Mucosa of descending colon (tissue), 3 donors: Measurements from ENCODE around the gene ANAPC1. TPM values are rescaled to one million over a fixed set of nuclear protein-coding genes. Genes with fewer than 3 reads are reported as not detected.
"Not testable (repeated sequence)": the region's sequence is repeated elsewhere in the genome, so short reads cannot be mapped to it uniquely, and the experiment has no call there.

Source experiments
- ATAC-seq: fragments of 200-7000 bp; cut with Tn5 transposase; one replicate; pipeline ENCODE4 v1.9.1; 2020; ENCODE audit warnings: mild to moderate bottlenecking, moderate library complexity
- DNase-seq, 3 donors: peaks; one replicate each; pipeline ENCODE4 v3.0.0-alpha.2; 2020
- H3K36me3 ChIP-seq: fragments of 200-600 bp; one replicate; pipeline ENCODE4 v1.8.0; 2021; ENCODE audit warnings: low read depth, mild to moderate bottlenecking
- H3K4me1 ChIP-seq: fragments of 200-600 bp; one replicate; pipeline ENCODE4 v1.8.0; 2021; ENCODE audit warnings: low read depth, mild to moderate bottlenecking
- H3K4me3 ChIP-seq: fragments of 200-600 bp; one replicate; pipeline ENCODE4 v1.8.0; 2021; ENCODE audit warnings: mild to moderate bottlenecking
- H3K9me3 ChIP-seq: fragments of 200-600 bp; one replicate; pipeline ENCODE4 v1.8.0; 2021; ENCODE audit warnings: mild to moderate bottlenecking
- intact Hi-C, 2 donors: fragments of 100-400 bp; cut with DNase I in 1 of 2; cut with micrococcal nuclease in 1 of 2; formaldehyde crosslinking; loops; one replicate each; pipeline versions ENCODE4 v1.11.0 to v1.11.1; 2022; cut with DNase I, micrococcal nuclease
- microRNA-seq: library from miRNA; unstranded; fragments of <30 nt; microRNA quantifications from one replicate; pipeline ENCODE4, GENCODE V29; 2019
- total RNA-seq, 3 donors: library from RNA; stranded (reverse); fragmentation: NEBNext Ultra II Directional in 2 of 3; extraction: Animal tissue kit (Norgen Biotek cat#: 25700) in 2 of 3; gene quantifications; one replicate each; pipeline versions ENCODE4 v1.2.1 to v1.2.4, GENCODE V29; 2021 to 2023
- donor health status: DM: no; HTN: no; CAD: no; lungs with moderate emphysema.
- donor health status: DM: no; HTN: no; CAD: no.
- donor health status: DM: no; HTN: yes; CAD: no.

Gene ANAPC1
- total RNA-seq, 3 donors from 2014 or later, result 29.4 to 40.9 (median 34.6) TPM

DNA sequence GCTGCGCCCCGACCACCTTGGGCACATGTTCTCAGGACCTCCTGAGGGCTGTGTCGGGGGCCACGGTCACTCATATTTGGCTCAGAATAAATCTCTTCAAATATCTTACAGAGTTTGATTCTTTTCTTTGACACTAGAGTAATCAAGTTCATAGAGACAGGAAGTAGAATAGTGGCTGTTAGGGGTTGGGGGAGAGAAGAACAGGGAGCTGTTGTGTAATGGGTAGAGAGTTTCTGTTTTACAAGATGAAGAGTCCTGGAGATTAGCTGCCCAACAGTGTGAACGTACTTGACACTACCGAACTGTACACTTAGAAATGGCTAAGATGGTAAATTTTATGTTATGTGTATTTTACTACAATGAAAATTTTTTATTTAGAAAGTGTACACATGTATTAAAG is 148.6 kb downstream of the ANAPC1 start:
- H3K36me3 ChIP-seq, H3K9me3 ChIP-seq, DNase-seq, ATAC-seq, H3K4me3 ChIP-seq, H3K4me1 ChIP-seq, intact Hi-C loops: not testable (repeated sequence)

DNA sequence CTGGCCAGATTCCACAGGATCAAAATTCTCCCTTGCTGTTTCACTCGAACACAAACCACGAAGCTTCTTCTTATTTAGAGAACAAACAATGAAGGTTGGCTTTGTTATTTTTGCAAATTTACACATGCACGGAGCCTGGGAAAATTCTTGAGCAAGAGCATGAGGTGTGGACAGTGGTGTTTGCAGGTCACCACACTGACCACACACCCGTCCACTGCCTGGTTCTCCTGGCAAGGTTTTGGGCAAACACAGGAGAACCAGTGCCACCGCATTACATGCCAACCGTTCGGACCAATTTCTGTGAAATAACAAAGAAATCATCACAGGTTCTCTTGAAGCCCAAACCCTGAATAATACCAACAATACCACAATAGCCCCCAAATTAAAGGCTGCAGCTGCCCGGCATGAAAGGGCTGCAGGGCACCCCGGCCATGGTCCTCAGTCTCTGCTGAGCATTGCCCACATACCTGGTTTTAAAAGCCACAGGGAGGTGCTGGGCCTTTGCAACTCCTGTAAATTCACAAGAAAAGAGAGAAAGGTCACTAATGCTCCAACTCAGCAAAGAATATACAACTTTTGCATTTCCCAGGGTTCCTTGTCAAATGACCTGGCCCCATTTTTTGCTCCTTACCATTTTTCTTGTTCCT is 154.1 kb downstream of the ANAPC1 start:
- intact Hi-C loops, H3K4me3 ChIP-seq, H3K9me3 ChIP-seq, H3K36me3 ChIP-seq, H3K4me1 ChIP-seq, ATAC-seq, DNase-seq: not testable (repeated sequence)

DNA sequence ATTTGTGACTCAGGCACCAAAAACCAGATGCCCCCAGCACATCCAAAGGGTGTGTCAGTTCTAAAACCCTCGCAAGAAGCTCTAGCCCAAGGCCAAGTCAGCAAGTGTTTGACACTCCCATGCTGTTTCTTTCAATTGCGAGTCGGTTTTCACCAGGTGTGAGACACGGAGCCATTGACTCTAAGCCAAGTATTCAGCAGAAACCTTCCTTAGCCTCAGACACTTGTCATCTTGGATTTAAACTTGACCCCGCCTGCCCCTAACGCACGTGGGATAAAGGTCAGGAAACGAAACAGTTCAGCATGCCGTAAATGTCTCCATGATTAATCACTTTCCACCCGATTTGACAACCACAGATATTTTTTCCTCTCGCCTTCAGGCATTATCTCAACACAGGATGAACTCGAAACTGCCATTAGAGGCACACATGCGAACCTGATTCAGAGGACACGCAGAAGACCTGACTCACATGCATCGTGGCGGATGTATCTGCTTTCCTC is 156.3 kb downstream of the ANAPC1 start:
- H3K9me3 ChIP-seq, H3K4me1 ChIP-seq, intact Hi-C loops, H3K36me3 ChIP-seq, H3K4me3 ChIP-seq, DNase-seq, ATAC-seq: not testable (repeated sequence)

- DNase-seq, H3K4me1 ChIP-seq, intact Hi-C loops, H3K4me3 ChIP-seq, H3K9me3 ChIP-seq, H3K36me3 ChIP-seq: not testable (repeated sequence)
- peak; percentile 68 for ATAC-seq
Measured at GRCh38 chr2:111725742-111726141, 158.3 kb downstream of the ANAPC1 start.

GRCh38 chr2:111719610-111720009 is 164.4 kb downstream of the ANAPC1 start:
- intact Hi-C loops, H3K36me3 ChIP-seq, DNase-seq, H3K4me3 ChIP-seq, H3K4me1 ChIP-seq, H3K9me3 ChIP-seq, ATAC-seq: not testable (repeated sequence)

Small RNA genes within 50 kb of the gene (microRNA-seq; reads per million reads assigned to microRNA genes)
- gene MIR4771-2, result not detected

Other genes with a start within 250 kb of the ANAPC1 start
- 10 to 100 TPM in 2 of 3 donors, 1 to 10 TPM in 1; 9.3 to 17.2 (median 13.7) TPM for gene MERTK, start 14.4 kb upstream of the ANAPC1 start, total RNA-seq
- gene TMEM87B, start 171.1 kb upstream of the ANAPC1 start, total RNA-seq, result 10 to 100 TPM; 39.2 to 72.2 (median 55.7) TPM